GM12878 (cell line): ENCODE results near the gene ALG6. TPM values are rescaled to one million over a fixed set of nuclear protein-coding genes. Genes with fewer than 3 reads are reported as not detected.

ENCODE experiments used
- ATAC-seq: fragments of 200-7000 bp; cut with Tn5 transposase; 3 replicates; pipeline ENCODE4 v1.9.1; 2020; ENCODE audit warnings: mild to moderate bottlenecking, moderate library complexity
- BruUV-seq: library from RNA; stranded (reverse); fragments of 400-500 nt; replicated peaks from 2 replicates; lab custom pipeline; 2021; lab: Mats Ljungman, UMichigan
- CTCF ChIA-PET: fragments of 300-600 bp; sonication (Branson Sonifier 250); formaldehyde crosslinking; extraction: SDS; loops from one replicate; lab custom pipeline; 2021; ENCODE audit warnings: inconsistent platforms; lab: Yijun Ruan, JAX
- POLR2A ChIA-PET: fragments of 350-600 bp; formaldehyde crosslinking; extraction: SDS; loops from one replicate; lab custom pipeline; 2021; ENCODE audit warnings: inconsistent platforms; lab: Charles Lee
- RAD21 ChIA-PET: fragments of 300-600 bp; sonication (Branson Sonifier 250); formaldehyde crosslinking; loops from one replicate; lab custom pipeline; 2023; ENCODE audit warnings: antibody characterized with exemption; ENCODE audit not compliant: unreplicated experiment; lab: Charles Lee
- SMC1A ChIA-PET: fragments of 300-600 bp; sonication (Branson Sonifier 250); formaldehyde crosslinking; loops from one replicate; lab custom pipeline; 2023; ENCODE audit not compliant: unreplicated experiment, uncharacterized antibody; lab: Charles Lee
- DNase-seq: peaks from one replicate; pipeline ENCODE4 v3.0.0-alpha.2; 2011; ENCODE audit warnings: low read depth, low spot score
- FAIRE-seq: peaks from 3 replicates; lab custom pipeline; 2011; peaks lifted over from hg19 to GRCh38; lab: Jason Lieb, UNC
- H2AFZ ChIP-seq: 2 replicates; pipeline ENCODE4 v1.6.0; 2011; ENCODE audit warnings: low read depth, low read length, control low read depth; ENCODE audit not compliant: control insufficient read depth
- H3K27ac ChIP-seq: 2 replicates; pipeline ENCODE4 v1.5.1; 2011; ENCODE audit warnings: control low read depth; ENCODE audit not compliant: control insufficient read depth, insufficient read depth
- H3K27me3 ChIP-seq, 2 experiments: replicated peaks in 1 of 2; 2 replicates each; pipeline versions ENCODE4 v1.6.0 to v1.6.1; 2011; ENCODE audit warnings: low read length in 1 of 2; ENCODE audit not compliant: control insufficient read depth in 2 of 2, insufficient read depth in 2 of 2
- H3K36me3 ChIP-seq, 2 experiments: 2 replicates each; pipeline ENCODE4 v1.5.1; 2011; ENCODE audit warnings: low read length in 1 of 2; ENCODE audit not compliant: control insufficient read depth in 2 of 2, insufficient read depth in 2 of 2
- H3K4me1 ChIP-seq: 2 replicates; pipeline ENCODE4 v1.6.1; 2011; ENCODE audit warnings: mild to moderate bottlenecking, low read length, moderate library complexity, mixed read lengths; ENCODE audit not compliant: control insufficient read depth, insufficient read depth
- H3K4me2 ChIP-seq: 2 replicates; pipeline ENCODE4 v1.6.0; 2011; ENCODE audit warnings: control low read depth; ENCODE audit not compliant: control insufficient read depth, insufficient read depth
- H3K4me3 ChIP-seq: fragments of 200-600 bp; sonication (generic); 2 replicates; pipeline ENCODE4 v1.5.1; 2016
- H3K79me2 ChIP-seq: 2 replicates; pipeline ENCODE4 v1.6.0; 2011; ENCODE audit warnings: low read length; ENCODE audit not compliant: control insufficient read depth, insufficient read depth
- H3K9ac ChIP-seq: 2 replicates; pipeline ENCODE4 v1.8.0; 2011; ENCODE audit warnings: low read length, control low read depth, mixed read lengths; ENCODE audit not compliant: control insufficient read depth, insufficient read depth
- H3K9me3 ChIP-seq: replicated peaks from 3 replicates; pipeline ENCODE4 v1.5.1; 2011; ENCODE audit warnings: mild to moderate bottlenecking, low read length; ENCODE audit not compliant: control insufficient read depth, insufficient read depth
- H4K20me1 ChIP-seq: 2 replicates; pipeline ENCODE4 v1.6.0; 2011; ENCODE audit not compliant: control insufficient read depth, insufficient read depth
- BACH1 ChIP-seq: fragments of 450-650 bp; IDR thresholded peaks from 2 replicates; pipeline ENCODE4 v1.6.1; 2017; ENCODE audit warnings: mild to moderate bottlenecking, borderline replicate concordance
- EZH2 ChIP-seq: IDR thresholded peaks from 2 replicates; pipeline ENCODE4 v1.6.1; 2012; ENCODE audit warnings: low read depth, mild to moderate bottlenecking, control low read depth, inconsistent platforms, low read length, borderline replicate concordance; ENCODE audit not compliant: control insufficient read depth
- MEF2A ChIP-seq: IDR thresholded peaks from 2 replicates; pipeline ENCODE4 v1.6.1; 2011; ENCODE audit warnings: low read depth, mild to moderate bottlenecking, low read length, moderate library complexity; ENCODE audit not compliant: insufficient read depth
- NFYA ChIP-seq: IDR thresholded peaks from 2 replicates; pipeline ENCODE4 v1.6.1; 2011; ENCODE audit warnings: low read depth, mild to moderate bottlenecking, low read length, improper control_type of control experiment, borderline replicate concordance
- RB1 ChIP-seq: fragments of 450-650 bp; formaldehyde crosslinking; IDR thresholded peaks from 2 replicates; pipeline ENCODE4 v1.6.1; 2017; ENCODE audit warnings: mild to moderate bottlenecking, borderline replicate concordance
- SIN3A ChIP-seq: IDR thresholded peaks from 2 replicates; pipeline ENCODE4 v1.6.1; 2012; ENCODE audit warnings: low read depth, low read length, improper control_type of control experiment
- SUPT20H ChIP-seq: IDR thresholded peaks from 2 replicates; pipeline ENCODE4 v1.6.1; 2011; ENCODE audit warnings: low read depth, mild to moderate bottlenecking, low read length, moderate library complexity, borderline replicate concordance; ENCODE audit not compliant: control insufficient read depth
- WGBS: methylation state at CpG from one replicate; pipeline ENCODE4 v1.1.6; 2016; ENCODE audit warnings: low lambda C conversion rate; ENCODE audit not compliant: insufficient replicate concordance, insufficient coverage; ENCODE audit errors: missing lambda C conversion rate; 5-methylcytosine and 5-hydroxymethylcytosine counted together
- in situ Hi-C: fragments of 300-500 bp; cut with MboI; formaldehyde crosslinking; loops from 9 replicates; pipeline ENCODE4 v1.14.3; 2018; ENCODE audit warnings: mixed read lengths
- intact Hi-C: fragments of 100-400 bp; cut with micrococcal nuclease; formaldehyde crosslinking; loops from one replicate; pipeline ENCODE4 v1.14.2; 2022; ENCODE audit not compliant: unreplicated experiment
- polyA plus RNA-seq, 11 experiments: library from polyadenylated mRNA; depleted of rRNA in 4 of 11; unstranded in 6 of 11; stranded (reverse) in 5 of 11; fragments of >200 nt; fragmentation: Nextera tagmentation in 4 of 11; fragmentation: Illumina TruSeq in 1 of 11; extraction: Ambion mirVana in 4 of 11; extraction: Trizol in 1 of 11; gene quantifications; 1 replicate in 1 of 11; 2 replicates in 10 of 11; pipeline versions ENCODE4 v1.2.1 to v1.2.3, GENCODE V29; 2011 to 2016; ENCODE audit warnings: inconsistent platforms in 2 of 11, missing spikeins in 2 of 11, low read depth in 1 of 11
- total RNA-seq, 4 experiments: library from RNA; depleted of rRNA in 3 of 4; stranded (reverse); fragments of >200 nt in 3 of 4; fragmentation: Illumina TruSeq in 1 of 4; extraction: Trizol in 1 of 4; gene quantifications; 2 replicates each; pipeline versions ENCODE4 v1.2.1 to v1.2.3, GENCODE V29; 2013 to 2021

The ALG6 gene
- total and polyA plus RNA-seq, 10 of the 15 experiments (the other 5 are each of a cell fraction or from before 2014, with no cell fraction given), result 13.8 to 28.5 (median 17.1) TPM

- TF ChIP-seq RB1 (peak; percentile 74; the same call in 1 of the 2 replicates), SUPT20H (no peak), SIN3A (0 out of 2 replicates have a peak, but pooled peaks have one; percentile 12), MEF2A (no peak)
Measured at GRCh38 chr1:63367215-63368103, at the start of gene ALG6 (continued).

DNA sequence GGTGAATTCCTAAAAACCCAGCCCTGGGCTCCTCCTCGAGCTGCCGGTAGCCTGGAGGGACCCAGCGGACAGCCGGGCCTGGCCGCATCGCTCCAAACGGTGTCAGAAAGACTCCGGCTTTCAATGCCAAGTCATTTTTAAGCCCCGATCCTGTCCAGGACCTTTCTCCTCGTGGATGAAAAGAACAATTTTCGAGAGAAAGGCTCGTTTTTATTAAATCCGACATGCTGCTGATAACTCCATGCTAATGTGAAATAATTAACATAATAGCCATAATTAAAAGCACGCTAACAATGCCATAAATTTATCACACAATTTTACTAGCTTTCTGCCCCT is 49.6 kb upstream of the ALG6 start:
- intact Hi-C loops (loop anchor here (1.0 to 10.0 kb wide), 3 partner anchors 124 to 363 kb away; no protein-coding TSS in a partner anchor), in situ Hi-C loops (no loop called here)
- Histone ChIP-seq H3K9me3 (no peaks in the 10 kb centered on the region; the same call in 1 of the 3 replicates), H2AFZ (peak overlapping the region; percentile 81; the same call in 1 of the 2 replicates), H3K27ac (no peak overlapping the region), H3K9ac (no peak overlapping the region), H3K79me2 (no peaks in the 10 kb centered on the region), H4K20me1 (no peaks in the 10 kb centered on the region), H3K36me3 (no peaks in the 10 kb centered on the region), H3K4me1 (no peaks in the 10 kb centered on the region; the same call in 1 of the 2 replicates), H3K4me2 (peak overlapping the region; percentile 84), H3K27me3 (peaks cover 9 to 38% of the 10 kb centered on the region in 2 experiments), H3K4me3 (peak overlapping the region; percentile 69)
- BruUV-seq, result no TSS peak
- ATAC-seq (no peak), DNase-seq (no peak), FAIRE-seq (no peak)
- ChIA-PET CTCF (interaction anchor here (0.7 to 1.3 kb wide), 3 partner anchors 9 to 128 kb away, joined by 3 to 5 read pairs (median 3); no protein-coding TSS in a partner anchor), SMC1A (no interaction called here), RAD21 (interaction anchor here (1.0 kb wide), 1 partner anchor 220 kb away, joined by 3 read pairs; no protein-coding TSS in a partner anchor), POLR2A (no interaction called here)
- TF ChIP-seq EZH2, result 0 out of 2 replicates have a peak, but pooled peaks have one; percentile 41
- TF ChIP-seq BACH1, result no peak
- TF ChIP-seq NFYA, result no peak
- 42% methylated on average over 14 of the region's 14 CpGs for WGBS
